KOPT-K1 (cell line): ENCODE results near the gene PCDHA2.
"Not testable (repeated sequence)": the region's sequence is repeated elsewhere in the genome, so short reads cannot be mapped to it uniquely, and the experiment has no call there.

Source experiments
- H3K27ac ChIP-seq: fragments of 200-600 bp; sonication (generic); 2 replicates; pipeline ENCODE4 v1.5.1; 2016; ENCODE audit warnings: antibody characterized with exemption, mild to moderate bottlenecking, low read depth, low read length; ENCODE audit not compliant: poor library complexity, severe bottlenecking
- H3K36me3 ChIP-seq: fragments of 200-600 bp; sonication (generic); 2 replicates; pipeline ENCODE4 v1.5.1; 2017; ENCODE audit warnings: antibody characterized with exemption, mild to moderate bottlenecking, low read length, moderate library complexity; ENCODE audit not compliant: insufficient read depth
- H3K9me3 ChIP-seq: fragments of 200-600 bp; sonication (generic); 2 replicates; pipeline ENCODE4 v1.5.1; 2017; ENCODE audit warnings: antibody characterized with exemption, low read length, mild to moderate bottlenecking; ENCODE audit not compliant: insufficient read depth, poor library complexity, severe bottlenecking

Gene PCDHA2

DNA sequence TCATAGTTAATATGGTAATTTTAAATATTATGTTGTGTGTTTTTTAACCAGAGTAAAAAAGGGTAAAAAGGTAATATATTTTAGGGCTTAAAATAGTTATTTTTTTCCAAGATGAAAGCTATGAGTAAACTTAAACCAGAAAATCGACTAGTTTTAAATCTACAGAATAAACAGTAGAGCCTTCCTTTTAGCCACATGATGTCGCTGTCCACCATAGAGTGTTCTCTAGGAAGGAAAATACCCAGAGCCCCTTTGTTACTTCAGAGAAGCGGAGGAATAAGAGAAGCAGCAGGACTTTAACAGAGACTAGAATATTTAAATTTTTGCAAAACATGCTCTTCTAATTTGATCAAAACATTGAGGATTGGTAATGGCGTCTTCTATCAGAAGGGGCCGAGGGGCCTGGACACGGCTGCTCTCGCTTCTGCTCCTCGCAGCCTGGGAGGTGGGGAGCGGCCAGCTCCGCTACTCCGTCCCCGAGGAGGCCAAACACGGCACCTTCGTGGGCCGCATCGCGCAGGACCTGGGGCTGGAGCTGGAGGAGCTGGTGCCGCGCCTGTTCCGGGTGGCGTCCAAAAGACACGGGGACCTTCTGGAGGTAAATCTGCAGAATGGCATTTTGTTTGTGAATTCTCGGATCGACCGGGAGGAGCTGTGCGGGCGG, at the start of gene PCDHA2:
Gene PCDHA2 (plus strand): TSS at position 258 of the 664 bp plus-strand sequence.
- Histone ChIP-seq H3K27ac (no peak within 1 kb of the TSS), H3K36me3 (no peaks in the 10 kb centered on the region), H3K9me3 (no peaks in the 10 kb centered on the region)

DNA sequence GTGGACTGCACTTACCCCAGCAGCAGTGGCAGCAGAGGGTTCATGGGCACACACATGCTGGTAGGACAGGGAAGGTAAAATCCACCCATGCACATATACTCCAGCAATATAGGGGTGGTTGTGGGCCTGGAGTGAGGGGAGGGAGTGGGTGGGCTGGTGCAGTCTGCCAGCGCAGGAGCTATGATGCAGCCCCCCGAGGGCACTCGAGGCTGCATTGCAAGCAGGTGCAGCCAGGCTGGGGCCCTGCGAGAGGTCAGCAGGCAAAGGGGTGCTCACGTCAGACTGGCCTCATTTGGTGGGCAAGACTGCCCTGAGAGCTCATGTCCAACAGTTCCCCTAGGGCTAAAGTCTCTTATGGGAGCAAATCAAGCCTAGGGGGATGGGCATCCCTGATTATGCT, 41.1 kb upstream of the PCDHA2 start:
- H3K9me3 ChIP-seq: peaks cover 23% of the 10 kb centered on the region
- H3K36me3 ChIP-seq: no peaks in the 10 kb centered on the region
- H3K27ac ChIP-seq: no peak overlapping the region

DNA sequence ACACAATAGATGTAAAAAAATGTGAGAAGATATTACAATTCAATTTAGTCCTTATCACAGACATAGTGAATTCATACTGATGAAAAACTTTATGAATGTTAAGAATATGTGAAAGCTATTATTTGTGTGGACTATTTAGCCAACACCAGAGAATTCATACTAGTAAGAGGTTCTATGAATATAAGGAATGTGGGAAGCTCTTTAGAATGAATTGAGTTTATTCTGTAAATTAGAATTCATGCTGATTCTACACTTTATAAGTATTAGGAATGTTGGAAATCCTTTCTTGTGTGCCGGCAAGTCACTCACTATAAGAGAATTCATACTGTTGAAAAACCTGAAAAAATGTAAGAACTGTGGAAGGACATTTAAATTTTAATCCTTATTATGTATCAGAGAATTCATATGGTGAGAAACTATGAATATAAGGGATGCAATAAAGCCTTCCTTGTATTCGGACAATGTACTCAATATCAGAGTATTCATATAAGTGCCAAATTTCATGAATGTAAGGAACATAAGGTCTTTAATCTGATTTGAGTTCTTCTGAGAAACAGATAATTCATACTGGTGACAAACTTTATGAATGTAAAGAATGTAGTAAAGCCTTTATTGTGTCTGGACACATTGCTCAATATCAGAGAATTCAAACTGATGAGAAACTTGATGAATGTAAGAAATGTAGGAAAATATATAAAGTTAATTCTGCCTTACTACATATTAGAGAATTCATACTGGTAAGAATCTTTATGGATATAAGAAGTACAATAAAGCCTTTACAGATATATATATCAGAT, 30.3 kb upstream of the PCDHA2 start:
- no peaks in the 10 kb centered on the region for H3K36me3 ChIP-seq
- peaks cover 70% of the 10 kb centered on the region for H3K9me3 ChIP-seq
- no peak overlapping the region for H3K27ac ChIP-seq

DNA sequence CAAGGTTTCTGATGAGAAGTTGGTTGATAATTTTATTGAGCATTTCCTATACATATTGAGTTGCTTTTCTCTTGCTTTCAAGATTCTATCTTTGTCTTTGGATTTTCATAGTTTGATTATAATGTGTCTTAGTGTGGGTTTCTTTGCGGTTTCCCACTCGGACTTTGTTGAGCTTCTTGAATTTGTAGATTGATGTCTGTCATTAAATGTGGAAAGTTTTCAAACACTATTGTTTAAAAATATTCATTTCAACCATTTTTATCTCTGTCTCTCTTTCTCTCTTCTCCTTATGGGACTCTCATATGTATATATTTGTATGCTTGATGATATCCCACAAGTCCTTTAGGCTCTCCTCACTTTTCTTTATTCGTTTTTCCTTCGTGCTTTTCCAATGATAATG, 27.2 kb upstream of the PCDHA2 start:
- peaks cover 82% of the 10 kb centered on the region for H3K9me3 ChIP-seq
- H3K27ac ChIP-seq: no peak overlapping the region
- H3K36me3 ChIP-seq: no peaks in the 10 kb centered on the region

DNA sequence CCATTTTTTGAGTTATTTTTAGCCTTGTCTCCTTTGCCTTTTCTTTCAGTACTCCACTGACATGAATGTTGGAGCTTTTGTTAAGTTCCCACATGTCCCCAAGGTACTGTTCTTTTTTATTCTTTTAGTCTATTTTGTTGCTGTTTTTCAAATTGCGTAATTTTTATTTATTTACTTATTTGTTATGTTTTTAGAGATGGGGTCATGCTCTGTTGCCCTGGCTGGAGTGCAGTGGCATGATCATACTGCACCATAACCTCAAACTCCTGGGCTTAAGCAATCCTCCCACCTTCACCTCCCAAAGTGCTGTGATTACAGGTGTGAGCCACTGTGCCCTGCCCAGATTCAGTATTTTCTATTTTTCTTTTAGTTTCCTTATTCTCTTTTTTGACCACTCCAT, 14.1 kb upstream of the PCDHA2 start:
- Histone ChIP-seq H3K9me3 (peaks cover 42% of the 10 kb centered on the region), H3K27ac (no peak overlapping the region), H3K36me3 (no peaks in the 10 kb centered on the region)

DNA sequence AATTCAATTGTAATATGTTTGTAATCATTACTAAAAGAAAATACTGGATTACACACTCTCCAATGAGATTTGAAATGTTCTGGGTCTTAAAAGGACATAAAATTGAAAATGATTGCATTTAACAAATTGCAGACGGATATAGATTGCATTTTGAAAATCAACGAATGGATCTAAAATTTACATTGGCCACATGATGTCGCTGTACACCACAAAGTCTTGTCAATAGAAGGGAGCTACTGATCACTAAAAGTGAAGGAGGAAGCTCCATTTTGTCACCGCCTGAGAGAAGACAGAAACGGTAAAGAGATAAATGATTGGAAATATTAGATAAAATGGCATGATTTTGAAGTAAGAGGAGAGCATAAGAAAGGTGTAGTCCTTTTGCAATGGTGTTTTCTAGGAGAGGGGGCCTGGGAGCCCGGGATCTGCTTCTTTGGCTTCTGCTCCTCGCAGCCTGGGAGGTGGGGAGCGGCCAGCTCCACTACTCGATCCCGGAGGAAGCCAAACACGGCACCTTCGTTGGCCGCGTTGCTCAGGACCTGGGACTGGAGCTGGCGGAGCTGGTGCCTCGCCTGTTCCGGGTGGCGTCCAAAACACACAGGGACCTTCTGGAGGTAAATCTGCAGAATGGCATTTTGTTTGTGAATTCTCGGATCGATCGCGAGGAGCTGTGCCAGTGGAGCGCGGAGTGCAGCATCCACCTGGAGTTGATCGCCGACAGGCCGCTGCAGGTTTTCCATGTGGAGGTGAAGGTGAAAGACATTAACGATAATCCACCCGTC, 8.6 kb upstream of the PCDHA2 start, which contains the start of gene PCDHA1:
Gene PCDHA1 (plus strand): TSS at position 236 of the 782 bp plus-strand sequence.
- H3K9me3 ChIP-seq: peaks cover 45% of the 10 kb centered on the region
- H3K27ac ChIP-seq: no peak within 1 kb of the TSS
- H3K36me3 ChIP-seq: no peaks in the 10 kb centered on the region

DNA sequence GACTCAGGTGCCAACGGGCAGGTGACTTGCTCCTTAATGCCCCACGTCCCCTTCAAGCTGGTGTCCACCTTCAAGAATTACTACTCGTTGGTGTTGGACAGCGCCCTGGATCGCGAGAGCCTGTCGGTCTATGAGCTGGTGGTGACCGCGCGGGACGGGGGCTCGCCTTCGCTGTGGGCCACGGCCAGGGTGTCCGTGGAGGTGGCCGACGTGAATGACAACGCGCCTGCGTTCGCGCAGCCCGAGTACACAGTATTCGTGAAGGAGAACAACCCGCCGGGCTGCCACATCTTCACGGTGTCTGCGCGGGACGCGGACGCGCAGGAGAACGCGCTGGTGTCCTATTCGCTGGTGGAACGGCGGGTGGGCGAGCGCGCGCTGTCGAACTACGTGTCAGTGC, 7.2 kb upstream of the PCDHA2 start:
- peaks cover 39% of the 10 kb centered on the region for H3K9me3 ChIP-seq
- H3K27ac ChIP-seq, H3K36me3 ChIP-seq: not testable (repeated sequence)

DNA sequence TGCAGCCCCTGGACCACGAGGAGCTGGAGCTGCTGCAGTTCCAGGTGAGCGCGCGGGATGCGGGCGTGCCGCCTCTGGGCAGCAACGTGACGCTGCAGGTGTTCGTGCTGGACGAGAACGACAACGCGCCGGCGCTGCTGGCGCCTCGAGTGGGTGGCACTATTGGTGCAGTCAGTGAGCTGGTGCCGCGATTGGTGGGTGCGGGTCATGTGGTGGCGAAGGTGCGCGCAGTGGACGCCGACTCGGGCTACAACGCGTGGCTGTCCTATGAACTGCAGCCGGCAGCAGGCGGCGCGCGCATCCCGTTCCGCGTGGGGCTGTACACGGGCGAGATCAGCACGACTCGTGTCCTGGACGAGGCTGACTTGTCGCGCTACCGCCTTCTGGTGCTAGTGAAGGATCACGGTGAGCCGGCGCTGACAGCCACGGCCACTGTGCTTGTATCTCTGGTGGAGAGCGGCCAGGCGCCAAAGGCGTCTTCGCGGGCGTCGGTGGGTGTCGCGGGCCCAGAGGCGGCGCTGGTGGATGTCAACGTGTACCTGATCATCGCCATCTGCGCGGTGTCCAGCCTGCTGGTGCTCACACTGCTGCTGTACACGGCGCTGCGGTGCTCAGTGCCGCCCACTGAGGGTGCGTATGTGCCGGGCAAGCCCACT, 6.7 kb upstream of the PCDHA2 start:
- H3K27ac ChIP-seq, H3K36me3 ChIP-seq: not testable (repeated sequence)
- peaks cover 33% of the 10 kb centered on the region for H3K9me3 ChIP-seq

DNA sequence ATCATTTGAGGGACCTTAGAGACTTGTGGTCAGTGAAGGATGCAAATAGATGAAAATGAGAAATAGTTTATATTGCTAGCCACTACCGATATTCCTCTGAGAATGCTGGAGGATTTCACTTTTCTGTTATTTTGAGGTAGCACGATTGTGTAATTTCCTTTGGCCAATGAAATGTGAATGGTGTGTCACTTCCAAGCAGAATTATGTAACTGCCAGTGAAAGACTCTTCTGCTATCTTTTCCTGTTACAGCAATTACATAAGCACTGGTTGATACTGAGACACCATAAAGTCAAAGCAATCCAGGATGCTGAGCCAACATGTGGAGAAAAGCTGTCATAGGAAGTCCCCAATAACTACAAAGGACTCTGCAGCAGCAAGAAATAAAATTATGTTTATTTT, 3.6 kb upstream of the PCDHA2 start:
- Histone ChIP-seq H3K36me3 (no peaks in the 10 kb centered on the region), H3K27ac (no peak overlapping the region), H3K9me3 (peaks cover 18% of the 10 kb centered on the region)

GRCh38 chr5:140795259-140795641, 598 bp downstream of the PCDHA2 start:
- H3K27ac ChIP-seq: no peak overlapping the region
- H3K36me3 ChIP-seq: no peaks in the 10 kb centered on the region
- H3K9me3 ChIP-seq: no peaks in the 10 kb centered on the region

DNA sequence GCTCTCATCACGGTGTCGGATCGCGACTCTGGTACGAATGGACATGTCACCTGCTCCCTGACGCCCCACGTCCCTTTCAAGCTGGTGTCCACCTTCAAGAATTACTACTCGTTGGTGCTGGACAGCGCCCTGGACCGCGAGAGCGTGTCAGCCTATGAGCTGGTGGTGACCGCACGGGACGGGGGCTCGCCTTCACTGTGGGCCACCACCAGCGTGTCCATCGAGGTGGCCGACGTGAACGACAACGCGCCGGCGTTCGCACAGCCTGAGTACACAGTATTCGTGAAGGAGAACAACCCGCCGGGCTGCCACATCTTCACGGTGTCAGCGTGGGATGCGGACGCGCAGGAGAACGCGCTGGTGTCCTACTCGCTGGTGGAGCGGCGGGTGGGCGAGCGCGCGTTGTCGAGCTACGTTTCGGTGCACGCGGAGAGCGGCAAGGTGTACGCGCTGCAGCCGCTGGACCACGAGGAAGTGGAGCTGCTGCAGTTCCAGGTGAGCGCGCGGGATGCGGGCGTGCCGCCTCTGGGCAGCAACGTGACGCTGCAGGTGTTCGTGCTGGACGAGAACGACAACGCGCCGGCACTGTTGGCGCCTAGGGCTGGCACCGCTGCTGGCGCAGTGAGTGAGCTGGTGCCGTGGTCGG, 1.5 kb downstream of the PCDHA2 start:
- not testable (repeated sequence) for H3K9me3 ChIP-seq, H3K36me3 ChIP-seq, H3K27ac ChIP-seq

- no peaks in the 10 kb centered on the region for H3K9me3 ChIP-seq
- H3K27ac ChIP-seq: no peak overlapping the region
- H3K36me3 ChIP-seq: no peaks in the 10 kb centered on the region
Observed at GRCh38 chr5:140796718-140797095, 2.1 kb downstream of the PCDHA2 start.

DNA sequence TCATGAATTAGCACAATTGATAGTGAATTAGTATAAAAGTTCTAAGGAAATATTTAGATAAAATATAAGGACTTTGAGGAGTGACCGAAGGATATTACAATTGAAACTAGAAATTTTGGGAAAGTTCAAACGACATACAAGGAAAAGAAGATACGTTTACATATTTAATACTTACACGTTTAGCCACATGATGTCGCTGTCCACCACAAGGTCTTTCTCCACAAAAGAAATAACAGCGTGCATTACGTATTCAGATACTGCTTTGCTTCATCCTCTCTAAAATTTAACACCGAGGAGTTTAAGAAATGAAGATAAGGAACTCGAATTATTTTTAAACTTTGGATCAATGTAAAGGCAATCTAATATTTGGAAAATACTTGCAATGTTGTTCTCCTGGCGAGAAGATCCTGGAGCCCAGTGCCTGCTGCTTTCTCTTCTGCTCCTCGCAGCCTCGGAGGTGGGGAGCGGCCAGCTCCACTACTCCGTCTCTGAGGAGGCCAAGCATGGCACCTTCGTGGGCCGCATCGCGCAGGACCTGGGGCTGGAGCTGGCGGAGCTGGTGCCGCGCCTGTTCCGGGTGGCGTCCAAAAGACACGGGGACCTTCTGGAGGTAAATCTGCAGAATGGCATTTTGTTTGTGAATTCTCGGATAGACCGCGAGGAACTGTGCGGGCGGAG, 6.3 kb downstream of the PCDHA2 start, which contains the start of gene PCDHA3:
Gene PCDHA3 (plus strand): TSS at position 242 of the 678 bp plus-strand sequence.
- no peaks in the 10 kb centered on the region for H3K9me3 ChIP-seq
- no peaks in the 10 kb centered on the region for H3K36me3 ChIP-seq
- H3K27ac ChIP-seq: no peak within 1 kb of the TSS

DNA sequence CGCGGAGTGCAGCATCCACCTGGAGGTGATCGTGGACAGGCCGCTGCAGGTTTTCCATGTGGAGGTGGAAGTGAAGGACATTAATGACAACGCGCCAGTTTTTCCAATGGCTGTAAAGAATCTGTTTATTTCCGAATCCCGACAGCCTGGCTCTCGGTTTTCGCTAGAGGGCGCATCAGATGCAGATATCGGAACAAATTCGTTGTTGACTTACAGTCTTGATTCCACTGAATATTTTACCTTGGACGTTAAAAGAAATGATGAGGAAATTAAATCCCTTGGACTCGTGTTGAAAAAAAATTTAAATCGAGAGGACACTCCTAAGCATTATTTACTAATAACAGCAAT, 6.8 kb downstream of the PCDHA2 start:
- Histone ChIP-seq H3K36me3 (no peaks in the 10 kb centered on the region), H3K27ac (no peak overlapping the region), H3K9me3 (no peaks in the 10 kb centered on the region)
